ENCODE results near the gene TPST1. TPM values are rescaled to one million over a fixed set of nuclear protein-coding genes. Genes with fewer than 3 reads are reported as not detected.

Gene TPST1
- total RNA-seq, 1 donor from 2014 or later, result 5.7 TPM

DNA sequence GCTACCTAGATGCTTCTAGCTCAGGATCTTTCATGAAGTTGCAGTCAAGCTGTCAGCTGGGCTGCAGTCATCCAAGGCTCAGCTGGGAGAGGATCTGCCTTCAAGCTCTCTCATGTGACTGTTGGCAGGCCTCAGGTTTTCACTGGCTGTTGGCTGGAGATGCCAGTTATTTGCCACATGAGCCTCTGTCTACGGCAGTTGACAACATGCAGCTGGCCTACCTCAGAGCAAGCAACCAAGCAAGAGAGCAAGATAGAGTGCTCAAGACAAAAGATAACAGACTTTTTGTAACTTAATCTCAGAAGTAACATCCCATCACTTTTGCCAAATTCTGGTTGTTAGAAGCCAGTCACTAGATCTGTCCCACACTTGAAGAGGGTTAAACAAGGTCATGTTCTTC lies 125.8 kb downstream of the TPST1 start:
- peak; percentile 68 for DNase-seq
- intact Hi-C loops (cut with micrococcal nuclease), result no loop called here
- no peaks in the 10 kb centered on the region for H3K27me3 ChIP-seq (ENCODE audit: low read depth)
- H3K4me3 ChIP-seq, result no peak overlapping the region
- peaks cover 5% of the 10 kb centered on the region for H3K9me3 ChIP-seq (replicated peaks)
- peaks cover 22% of the 10 kb centered on the region for H3K4me1 ChIP-seq
- no peaks in the 10 kb centered on the region for H3K36me3 ChIP-seq
- TF ChIP-seq, protein P1, sequence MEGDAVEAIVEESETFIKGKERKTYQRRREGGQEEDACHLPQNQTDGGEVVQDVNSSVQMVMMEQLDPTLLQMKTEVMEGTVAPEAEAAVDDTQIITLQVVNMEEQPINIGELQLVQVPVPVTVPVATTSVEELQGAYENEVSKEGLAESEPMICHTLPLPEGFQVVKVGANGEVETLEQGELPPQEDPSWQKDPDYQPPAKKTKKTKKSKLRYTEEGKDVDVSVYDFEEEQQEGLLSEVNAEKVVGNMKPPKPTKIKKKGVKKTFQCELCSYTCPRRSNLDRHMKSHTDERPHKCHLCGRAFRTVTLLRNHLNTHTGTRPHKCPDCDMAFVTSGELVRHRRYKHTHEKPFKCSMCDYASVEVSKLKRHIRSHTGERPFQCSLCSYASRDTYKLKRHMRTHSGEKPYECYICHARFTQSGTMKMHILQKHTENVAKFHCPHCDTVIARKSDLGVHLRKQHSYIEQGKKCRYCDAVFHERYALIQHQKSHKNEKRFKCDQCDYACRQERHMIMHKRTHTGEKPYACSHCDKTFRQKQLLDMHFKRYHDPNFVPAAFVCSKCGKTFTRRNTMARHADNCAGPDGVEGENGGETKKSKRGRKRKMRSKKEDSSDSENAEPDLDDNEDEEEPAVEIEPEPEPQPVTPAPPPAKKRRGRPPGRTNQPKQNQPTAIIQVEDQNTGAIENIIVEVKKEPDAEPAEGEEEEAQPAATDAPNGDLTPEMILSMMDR (IDR thresholded peaks at IDR 0.05; ENCODE audit: borderline replicate concordance), result no peak
- peak overlapping the region; percentile 13 for H3K27ac ChIP-seq (replicated peaks)

DNA sequence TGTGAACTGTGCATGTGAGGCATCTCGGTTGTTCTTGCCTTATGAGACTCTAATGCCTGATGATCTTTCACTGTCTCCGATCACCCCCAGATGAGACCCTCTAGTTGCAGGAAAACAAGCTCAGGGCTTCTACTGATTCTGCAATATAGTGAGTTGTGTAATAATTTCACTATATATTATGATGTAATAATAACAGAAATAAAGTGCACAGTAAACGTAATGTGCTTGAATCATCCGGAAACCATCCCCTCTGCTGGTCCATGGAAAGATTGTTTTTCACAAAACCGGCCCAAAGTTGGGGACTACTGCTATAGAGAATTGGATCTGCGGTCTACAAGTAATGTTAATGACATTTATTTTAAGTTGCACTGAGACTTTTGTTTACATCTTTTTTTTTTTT lies 126.7 kb downstream of the TPST1 start:
- Histone ChIP-seq H3K36me3 (no peaks in the 10 kb centered on the region), H3K4me3 (no peak overlapping the region), H3K4me1 (peaks cover 17% of the 10 kb centered on the region), H3K27ac (replicated peaks) (no peak overlapping the region), H3K27me3 (ENCODE audit: low read depth) (no peaks in the 10 kb centered on the region), H3K9me3 (replicated peaks) (peaks cover 14% of the 10 kb centered on the region)
- intact Hi-C loops (cut with micrococcal nuclease), result no loop called here
- TF ChIP-seq, protein P1 (IDR thresholded peaks at IDR 0.05; ENCODE audit: borderline replicate concordance), result no peak
- DNase-seq, result no peak

DNA sequence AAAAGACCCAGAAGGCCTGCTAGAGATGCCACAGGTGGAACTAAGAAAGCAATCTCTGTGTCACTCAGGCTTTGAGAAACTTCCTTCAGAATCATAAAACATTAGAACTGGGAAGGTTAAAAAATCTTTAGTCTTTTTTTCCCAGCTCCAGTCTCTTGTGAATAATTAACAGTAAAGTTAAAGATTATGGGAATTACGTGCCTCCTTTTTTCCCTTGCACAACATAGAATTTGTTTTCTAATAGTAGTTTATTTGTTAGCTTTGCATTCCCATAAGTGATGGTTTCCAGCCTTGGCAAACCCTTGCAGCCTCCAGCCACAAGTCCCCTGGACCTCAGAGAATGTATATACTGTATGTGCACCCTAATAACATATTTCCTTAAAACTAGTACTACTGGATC lies 128.3 kb downstream of the TPST1 start:
- Histone ChIP-seq H3K27me3 (ENCODE audit: low read depth) (no peaks in the 10 kb centered on the region), H3K27ac (replicated peaks) (no peak overlapping the region), H3K9me3 (replicated peaks) (peaks cover 22% of the 10 kb centered on the region), H3K4me1 (peaks cover 17% of the 10 kb centered on the region), H3K36me3 (no peaks in the 10 kb centered on the region), H3K4me3 (no peak overlapping the region)
- no peak for DNase-seq
- intact Hi-C loops (cut with micrococcal nuclease), result no loop called here
- TF ChIP-seq, protein P1 (IDR thresholded peaks at IDR 0.05; ENCODE audit: borderline replicate concordance), result no peak

DNA sequence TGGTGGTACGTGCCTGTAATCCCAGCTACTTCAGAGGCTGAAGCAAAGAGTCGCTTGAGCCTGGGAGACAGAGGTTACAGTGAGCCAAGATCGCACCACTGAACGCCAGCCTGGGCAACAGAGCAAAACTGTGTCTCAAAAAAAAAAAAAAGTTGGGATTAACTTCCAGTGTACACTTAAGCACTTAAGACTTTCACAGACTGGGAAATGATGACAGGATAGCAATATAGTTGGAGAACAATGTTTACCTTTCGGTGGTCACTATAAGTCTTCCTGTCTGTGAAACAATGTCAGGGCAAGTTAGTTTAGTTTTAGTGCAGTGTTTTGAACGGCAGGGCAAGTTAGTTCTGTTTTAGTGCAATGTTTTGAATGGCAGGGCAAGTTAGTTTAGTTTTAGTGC lies 130.2 kb downstream of the TPST1 start:
- no peak overlapping the region for H3K27ac ChIP-seq (replicated peaks)
- DNase-seq, result no peak
- TF ChIP-seq, protein P1 (IDR thresholded peaks at IDR 0.05; ENCODE audit: borderline replicate concordance), result no peak
- intact Hi-C loops (cut with micrococcal nuclease), result no loop called here
- H3K4me1 ChIP-seq, result peaks cover 15% of the 10 kb centered on the region
- no peaks in the 10 kb centered on the region for H3K36me3 ChIP-seq
- H3K4me3 ChIP-seq, result no peak overlapping the region
- H3K9me3 ChIP-seq (replicated peaks), result peaks cover 28% of the 10 kb centered on the region
- H3K27me3 ChIP-seq (ENCODE audit: low read depth), result no peaks in the 10 kb centered on the region

DNA sequence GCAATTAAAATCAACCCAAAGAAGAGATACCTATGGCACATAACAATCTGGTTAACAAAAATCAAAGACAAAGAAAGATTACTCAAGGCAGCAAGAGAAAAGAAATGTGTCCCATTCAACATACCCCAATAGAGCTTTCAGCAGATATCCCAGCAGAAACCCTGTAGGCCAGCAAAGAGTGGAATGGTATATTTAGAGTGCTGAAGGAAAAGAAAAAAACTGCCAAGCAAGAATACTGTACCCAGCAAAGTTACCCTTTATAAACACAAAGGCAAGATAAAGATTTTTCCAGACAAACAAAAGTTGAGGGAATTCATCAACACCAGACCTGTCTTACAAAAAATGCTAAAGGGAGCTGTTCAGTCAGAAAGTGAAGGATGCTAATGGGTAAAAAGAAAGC lies 131.6 kb downstream of the TPST1 start:
- H3K4me3 ChIP-seq, result no peak overlapping the region
- H3K27me3 ChIP-seq (ENCODE audit: low read depth), result no peaks in the 10 kb centered on the region
- H3K36me3 ChIP-seq, result no peaks in the 10 kb centered on the region
- TF ChIP-seq, protein P1 (IDR thresholded peaks at IDR 0.05; ENCODE audit: borderline replicate concordance), result no peak
- no peak for DNase-seq
- H3K9me3 ChIP-seq (replicated peaks), result peaks cover 34% of the 10 kb centered on the region
- intact Hi-C loops (cut with micrococcal nuclease), result no loop called here
- H3K4me1 ChIP-seq, result peaks cover 1% of the 10 kb centered on the region
- H3K27ac ChIP-seq (replicated peaks), result no peak overlapping the region

DNA sequence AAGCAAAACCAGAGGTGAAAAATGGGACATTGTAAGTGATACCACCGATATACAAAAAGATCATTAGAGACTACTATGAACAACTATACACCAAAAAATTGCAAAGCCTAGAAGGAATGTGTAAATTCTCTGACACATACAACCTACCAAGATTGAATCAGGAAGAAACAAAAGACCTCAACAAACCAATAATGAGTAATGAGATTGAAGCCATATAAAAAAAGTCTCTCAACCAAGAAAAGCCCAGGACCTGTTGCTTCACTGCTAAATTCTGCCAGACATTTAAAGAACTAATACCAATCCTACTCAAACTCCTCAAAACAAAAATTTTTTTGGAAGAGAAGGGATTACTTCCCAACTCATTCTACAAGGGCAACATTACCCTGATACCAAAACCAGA lies 134.0 kb downstream of the TPST1 start:
- peaks cover 34% of the 10 kb centered on the region for H3K9me3 ChIP-seq (replicated peaks)
- no peaks in the 10 kb centered on the region for H3K36me3 ChIP-seq
- no peaks in the 10 kb centered on the region for H3K27me3 ChIP-seq (ENCODE audit: low read depth)
- no peaks in the 10 kb centered on the region for H3K4me1 ChIP-seq
- intact Hi-C loops (cut with micrococcal nuclease), result no loop called here
- no peak overlapping the region for H3K4me3 ChIP-seq
- DNase-seq, result no peak
- TF ChIP-seq, protein P1 (IDR thresholded peaks at IDR 0.05; ENCODE audit: borderline replicate concordance), result no peak
- H3K27ac ChIP-seq (replicated peaks), result no peak overlapping the region
